Nephron (organoid): Measurements from ENCODE around the gene CHST3.
A peak's percentile ranks its signal among the peaks of the same experiment; 100 is the strongest.
"Not testable (repeated sequence)": the region's sequence is repeated elsewhere in the genome, so short reads cannot be mapped to it uniquely, and the experiment has no call there.

Source experiments
- H3K27ac Mint-ChIP-seq, 3 experiments: 2 replicates each; pipeline ENCODE4 v1.8.0; 2020; ENCODE audit warnings: mixed read lengths in 3 of 3, mild to moderate bottlenecking in 2 of 3, moderate library complexity in 1 of 3
- H3K27me3 Mint-ChIP-seq: 2 replicates; pipeline ENCODE4 v1.8.0; 2021; ENCODE audit warnings: low read depth, mild to moderate bottlenecking, moderate library complexity, mixed read lengths
- H3K36me3 Mint-ChIP-seq: 2 replicates; pipeline ENCODE4 v1.8.0; 2020; ENCODE audit warnings: low read depth, mixed read lengths
- H3K4me1 Mint-ChIP-seq: 2 replicates; pipeline ENCODE4 v1.8.0; 2020; ENCODE audit warnings: mixed read lengths
- H3K4me3 Mint-ChIP-seq, 3 experiments: 2 replicates each; pipeline ENCODE4 v1.8.0; 2020; ENCODE audit warnings: mild to moderate bottlenecking in 3 of 3, mixed read lengths in 3 of 3, moderate library complexity in 2 of 3
- H3K9me3 Mint-ChIP-seq: 2 replicates; pipeline ENCODE4 v1.8.0; 2020; ENCODE audit warnings: mixed read lengths
- TF ChIP-seq, protein P1 (sequence below), 3 experiments: fragments of 200-600 bp; sonication (generic); IDR thresholded peaks; one replicate each; pipeline ENCODE4 v1.5.0; 2021; ENCODE audit warnings: antibody characterized with exemption in 3 of 3; ENCODE audit not compliant: unreplicated experiment in 3 of 3

Gene CHST3

DNA sequence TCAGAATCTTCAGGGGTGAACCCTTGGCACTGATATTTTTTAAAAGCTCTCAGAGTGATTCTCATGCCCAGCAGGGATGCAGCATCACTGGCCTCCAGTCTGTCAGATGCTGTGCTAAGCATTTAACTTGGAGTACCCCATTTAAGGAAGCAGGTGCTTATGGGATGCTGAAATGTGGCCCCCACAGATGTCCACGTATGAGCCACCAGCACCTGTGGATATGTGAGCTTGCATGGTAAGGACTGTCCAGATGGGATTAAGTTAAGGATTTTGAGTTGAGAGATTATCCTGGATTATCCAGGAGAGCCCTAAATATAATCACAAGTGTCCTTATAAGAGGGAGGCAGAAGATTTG is 17.7 kb downstream of the CHST3 start:
- Mint-ChIP-seq H3K36me3 (peaks cover 3% of the 10 kb centered on the region), H3K27ac (peak overlapping the region; percentile 80 to 98 (median 94)), H3K27me3 (peaks cover 7% of the 10 kb centered on the region), H3K4me3 (no peak overlapping the region), H3K4me1 (peaks cover 79% of the 10 kb centered on the region), H3K9me3 (no peaks in the 10 kb centered on the region)
- TF ChIP-seq, protein P1, sequence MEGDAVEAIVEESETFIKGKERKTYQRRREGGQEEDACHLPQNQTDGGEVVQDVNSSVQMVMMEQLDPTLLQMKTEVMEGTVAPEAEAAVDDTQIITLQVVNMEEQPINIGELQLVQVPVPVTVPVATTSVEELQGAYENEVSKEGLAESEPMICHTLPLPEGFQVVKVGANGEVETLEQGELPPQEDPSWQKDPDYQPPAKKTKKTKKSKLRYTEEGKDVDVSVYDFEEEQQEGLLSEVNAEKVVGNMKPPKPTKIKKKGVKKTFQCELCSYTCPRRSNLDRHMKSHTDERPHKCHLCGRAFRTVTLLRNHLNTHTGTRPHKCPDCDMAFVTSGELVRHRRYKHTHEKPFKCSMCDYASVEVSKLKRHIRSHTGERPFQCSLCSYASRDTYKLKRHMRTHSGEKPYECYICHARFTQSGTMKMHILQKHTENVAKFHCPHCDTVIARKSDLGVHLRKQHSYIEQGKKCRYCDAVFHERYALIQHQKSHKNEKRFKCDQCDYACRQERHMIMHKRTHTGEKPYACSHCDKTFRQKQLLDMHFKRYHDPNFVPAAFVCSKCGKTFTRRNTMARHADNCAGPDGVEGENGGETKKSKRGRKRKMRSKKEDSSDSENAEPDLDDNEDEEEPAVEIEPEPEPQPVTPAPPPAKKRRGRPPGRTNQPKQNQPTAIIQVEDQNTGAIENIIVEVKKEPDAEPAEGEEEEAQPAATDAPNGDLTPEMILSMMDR (IDR thresholded peaks at IDR 0.05; ENCODE audit: unreplicated experiment in 3 of 3): no peak

DNA sequence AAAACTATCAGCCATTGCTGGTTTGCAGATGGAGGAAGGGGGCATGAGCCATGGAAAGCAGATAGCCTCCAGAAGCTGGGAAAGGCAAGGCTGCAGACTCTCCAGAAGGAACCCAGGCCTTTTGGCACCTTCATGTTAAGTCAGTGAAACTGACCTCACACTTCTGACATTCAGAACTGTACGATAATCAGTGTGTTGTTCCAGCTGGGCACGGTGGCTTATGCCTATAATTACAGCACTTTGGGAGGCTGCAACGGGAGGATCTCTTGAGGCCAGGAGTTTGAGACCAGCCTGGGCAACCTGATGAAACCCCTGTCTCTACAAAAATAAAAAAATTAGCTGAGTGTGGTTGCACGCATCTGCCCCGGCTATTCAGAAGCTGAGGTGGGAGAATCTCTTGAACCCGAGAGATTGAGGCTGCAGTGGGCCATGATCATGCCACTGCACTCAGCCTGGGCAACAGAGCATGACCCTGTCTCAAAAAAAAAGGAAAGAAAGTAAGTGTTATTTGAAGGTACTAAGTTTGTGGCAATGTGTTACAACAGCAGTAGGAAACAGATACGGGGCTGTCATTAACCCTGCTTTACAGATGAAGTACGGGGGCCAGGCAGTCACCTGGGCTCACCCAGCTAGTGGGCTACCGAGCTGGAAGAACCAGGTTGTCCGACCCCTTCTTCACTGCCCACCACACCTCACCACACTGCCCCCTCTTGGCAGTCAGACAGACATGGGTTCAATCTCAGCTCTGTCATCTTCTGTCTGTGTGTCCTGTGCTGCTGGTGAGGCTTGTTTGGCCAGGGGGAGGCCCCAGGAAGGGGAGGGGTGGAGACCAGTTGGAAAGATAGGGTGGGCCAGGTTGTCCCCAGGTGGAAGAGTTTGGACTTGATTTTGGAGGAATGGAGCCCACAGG is 18.3 kb downstream of the CHST3 start:
- H3K36me3 Mint-ChIP-seq: peaks cover 3% of the 10 kb centered on the region
- H3K4me1 Mint-ChIP-seq: peaks cover 82% of the 10 kb centered on the region
- no peaks in the 10 kb centered on the region for H3K9me3 Mint-ChIP-seq
- peak overlapping the region; percentile 80 to 98 (median 94) for H3K27ac Mint-ChIP-seq
- peaks cover 4% of the 10 kb centered on the region for H3K27me3 Mint-ChIP-seq
- TF ChIP-seq, protein P1 (IDR thresholded peaks at IDR 0.05; ENCODE audit: unreplicated experiment in 3 of 3): no peak
- no peak overlapping the region for H3K4me3 Mint-ChIP-seq

DNA sequence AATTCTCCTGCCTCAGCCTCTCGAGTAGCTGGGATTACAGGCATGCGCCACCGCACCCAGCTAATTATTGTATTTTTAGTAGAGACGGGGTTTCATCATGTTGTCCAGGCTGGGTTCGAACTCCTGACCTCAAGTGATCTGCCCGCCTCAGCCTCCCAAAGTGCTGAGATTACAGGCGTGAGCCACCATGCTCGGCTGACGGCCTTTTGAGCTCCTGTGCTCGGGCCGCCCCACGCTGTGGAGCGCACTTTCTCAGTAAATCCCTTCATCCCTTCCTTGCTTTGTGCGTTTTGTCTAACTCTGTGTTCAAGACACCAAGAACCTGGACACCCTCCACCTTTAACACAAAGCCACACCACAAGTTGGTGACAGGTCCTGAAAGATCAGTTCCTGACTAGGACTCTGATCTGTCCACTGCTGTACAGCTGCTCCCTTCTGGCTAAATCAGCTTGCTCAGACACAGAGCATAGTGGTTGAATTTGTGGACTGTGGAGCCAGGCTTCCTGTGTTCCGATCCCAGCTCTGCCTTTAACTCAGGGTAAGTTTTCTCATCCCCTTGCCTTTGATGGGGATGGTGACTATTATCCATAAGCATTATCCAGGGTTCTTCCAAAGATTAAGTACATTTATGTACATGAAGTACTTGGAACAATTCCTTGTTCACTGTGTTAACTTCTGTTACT is 20.1 kb downstream of the CHST3 start:
- H3K27ac Mint-ChIP-seq: peak overlapping the region; percentile 62 to 89 (median 87)
- H3K4me3 Mint-ChIP-seq: peak overlapping the region in 1 of 3 experiments; percentile 0
- H3K9me3 Mint-ChIP-seq: peaks cover 2% of the 10 kb centered on the region
- H3K4me1 Mint-ChIP-seq: peaks cover 74% of the 10 kb centered on the region
- TF ChIP-seq, protein P1 (IDR thresholded peaks at IDR 0.05; ENCODE audit: unreplicated experiment in 3 of 3): no peak
- no peaks in the 10 kb centered on the region for H3K27me3 Mint-ChIP-seq
- peaks cover 4% of the 10 kb centered on the region for H3K36me3 Mint-ChIP-seq

DNA sequence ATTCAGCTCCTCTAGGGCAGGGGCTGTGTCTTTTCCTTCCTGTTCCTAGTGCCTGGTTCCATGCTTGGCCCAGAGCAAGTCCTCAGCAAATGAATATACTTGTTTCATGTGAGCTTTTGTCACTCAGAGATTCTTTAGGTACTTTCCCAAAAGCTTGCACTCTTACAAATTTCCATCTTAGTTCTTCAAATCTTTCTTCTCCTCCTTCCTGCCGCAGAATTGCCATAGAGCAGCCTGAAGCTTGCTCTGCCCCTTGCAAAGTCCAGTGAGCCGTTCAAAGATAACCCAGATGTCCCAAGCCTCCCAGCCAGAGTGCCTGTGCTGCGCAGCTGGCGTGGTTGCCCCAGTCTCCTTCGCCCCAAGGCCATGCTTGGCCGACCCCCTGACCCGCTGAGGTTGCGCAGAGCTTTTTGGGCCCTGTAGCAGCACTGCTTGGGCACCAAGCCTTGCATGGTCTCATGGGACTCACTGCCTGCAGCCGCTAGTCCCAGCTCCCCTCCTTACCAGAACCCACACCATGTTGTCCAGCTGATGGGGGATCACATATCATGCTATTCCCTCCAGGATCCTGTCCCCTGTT is 20.7 kb downstream of the CHST3 start:
- TF ChIP-seq, protein P1 (IDR thresholded peaks at IDR 0.05; ENCODE audit: unreplicated experiment in 3 of 3): no peak
- Mint-ChIP-seq H3K27ac (peak overlapping the region; percentile 62 to 89 (median 87)), H3K4me1 (peaks cover 73% of the 10 kb centered on the region), H3K36me3 (peaks cover 8% of the 10 kb centered on the region), H3K27me3 (no peaks in the 10 kb centered on the region), H3K4me3 (peak overlapping the region in 1 of 3 experiments; percentile 0), H3K9me3 (peaks cover 5% of the 10 kb centered on the region)

DNA sequence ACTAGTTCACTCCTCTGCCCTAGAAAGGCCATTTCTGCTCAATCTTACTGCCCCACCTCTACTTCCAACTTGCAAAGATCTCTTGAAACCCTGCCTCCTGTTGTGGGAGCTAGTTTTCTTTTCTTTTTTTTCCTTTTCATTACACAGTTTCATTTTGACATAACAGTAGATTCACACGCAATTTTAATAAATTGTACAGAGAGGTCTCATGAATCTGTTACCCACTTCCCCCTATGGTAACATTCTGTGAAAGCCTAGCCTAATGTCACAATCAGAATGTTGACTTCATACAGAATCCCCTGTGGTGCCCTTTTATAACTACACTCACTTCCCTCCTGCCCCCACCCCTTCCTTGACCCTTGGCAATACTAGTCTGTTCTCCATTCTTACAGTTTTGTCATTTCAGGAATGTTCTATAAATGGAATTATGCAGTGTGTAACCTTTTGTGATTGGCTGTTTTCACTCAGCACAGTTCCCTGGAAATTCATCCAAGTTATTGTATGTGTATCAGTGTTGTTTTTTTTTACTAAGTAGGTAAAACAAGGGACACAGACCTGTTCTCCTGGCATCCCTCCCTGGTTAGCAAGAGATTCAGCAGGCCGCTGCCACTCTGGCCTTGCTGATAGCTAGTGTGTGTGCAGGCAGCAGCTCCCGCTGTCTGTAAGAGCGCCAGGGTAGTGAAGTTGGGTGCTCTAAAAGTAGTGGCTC is 21.5 kb downstream of the CHST3 start:
- peaks cover 67% of the 10 kb centered on the region for H3K4me1 Mint-ChIP-seq
- H3K36me3 Mint-ChIP-seq: peaks cover 8% of the 10 kb centered on the region
- TF ChIP-seq, protein P1 (IDR thresholded peaks at IDR 0.05; ENCODE audit: unreplicated experiment in 3 of 3): no peak
- H3K9me3 Mint-ChIP-seq: peaks cover 5% of the 10 kb centered on the region
- H3K27ac Mint-ChIP-seq: peak overlapping the region; percentile 62 to 89 (median 87)
- no peaks in the 10 kb centered on the region for H3K27me3 Mint-ChIP-seq
- no peak overlapping the region for H3K4me3 Mint-ChIP-seq

DNA sequence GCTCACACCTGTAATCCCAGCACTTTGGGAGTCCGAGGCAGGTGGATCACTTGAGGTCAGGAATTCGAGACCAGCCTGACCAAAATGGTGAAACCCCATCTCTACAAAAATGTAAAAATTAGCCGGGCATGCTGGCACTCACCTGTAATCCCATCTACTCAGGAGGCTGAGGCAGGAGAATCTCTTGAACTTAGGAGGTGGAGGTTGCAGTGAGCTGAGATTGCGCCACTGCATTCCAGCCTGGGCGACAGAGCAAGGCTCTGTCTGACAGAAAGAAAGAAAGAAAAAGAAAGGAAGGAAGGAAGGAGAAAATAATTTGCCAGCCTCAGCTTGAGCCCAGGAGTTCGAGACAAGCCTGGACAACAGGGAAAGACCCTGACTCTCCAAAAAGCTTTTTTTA is 24.7 kb downstream of the CHST3 start:
- not testable (repeated sequence) for H3K27me3 Mint-ChIP-seq, H3K27ac Mint-ChIP-seq, H3K9me3 Mint-ChIP-seq, H3K36me3 Mint-ChIP-seq, H3K4me3 Mint-ChIP-seq
- peaks cover 48% of the 10 kb centered on the region for H3K4me1 Mint-ChIP-seq
